GM19043 (cell line): ENCODE results near the gene LRRC42.

Experiments used
- ATAC-seq: cut with Tn5 transposase; IDR thresholded peaks from one replicate; pipeline ENCODE4 v1.9.1; 2021; ENCODE audit warnings: low read depth; ENCODE audit not compliant: unreplicated experiment

LRRC42 gene

GRCh38 chr1:53946252-53947171, at the start of gene LRRC42:
Gene LRRC42, plus strand, starts transcription at chr1:53946350. Its CDS starts 5,650 bp downstream, at chr1:53952000.
- peak; percentile 50 for ATAC-seq

- ATAC-seq, result no peak
Observed at GRCh38 chr1:53896635-53897229, 49.4 kb upstream of the LRRC42 start.

- no peak for ATAC-seq
Observed at GRCh38 chr1:53899206-53899628, 46.9 kb upstream of the LRRC42 start.

- ATAC-seq, result no peak
Observed at GRCh38 chr1:53899708-53900107, 46.4 kb upstream of the LRRC42 start.

- no peak for ATAC-seq
Observed at GRCh38 chr1:53902235-53903138, 43.7 kb upstream of the LRRC42 start.

GRCh38 chr1:53905509-53905908, 40.6 kb upstream of the LRRC42 start:
- no peak for ATAC-seq

- ATAC-seq, result no peak
Observed at GRCh38 chr1:53906121-53906520, 40.0 kb upstream of the LRRC42 start.

- no peak for ATAC-seq
Observed at GRCh38 chr1:53909946-53910345, 36.2 kb upstream of the LRRC42 start.

GRCh38 chr1:53911442-53911841, 34.7 kb upstream of the LRRC42 start:
- ATAC-seq, result no peak

GRCh38 chr1:53913352-53914033, 32.7 kb upstream of the LRRC42 start:
- ATAC-seq, result no peak

GRCh38 chr1:53918343-53918742, 27.8 kb upstream of the LRRC42 start:
- ATAC-seq, result no peak

- ATAC-seq, result no peak
Observed at GRCh38 chr1:53919675-53920066, 26.5 kb upstream of the LRRC42 start.

GRCh38 chr1:53927376-53927881, 18.7 kb upstream of the LRRC42 start:
- no peak for ATAC-seq

- ATAC-seq, result no peak
Observed at GRCh38 chr1:53929246-53929960, 16.7 kb upstream of the LRRC42 start.

GRCh38 chr1:53930932-53931331, 15.2 kb upstream of the LRRC42 start:
- no peak for ATAC-seq

GRCh38 chr1:53931523-53931922, 14.6 kb upstream of the LRRC42 start:
- no peak for ATAC-seq

GRCh38 chr1:53934170-53934765, 11.9 kb upstream of the LRRC42 start:
- no peak for ATAC-seq

- no peak for ATAC-seq
Observed at GRCh38 chr1:53936430-53936829, 9.7 kb upstream of the LRRC42 start.
